Hepatocyte (in vitro differentiated cells): Measurements from ENCODE around the gene THAP8. TPM values are rescaled to one million over a fixed set of nuclear protein-coding genes. Genes with fewer than 3 reads are reported as not detected.

ENCODE experiments used
- DNase-seq: peaks from one replicate; pipeline ENCODE4 v3.0.0-alpha.2; 2016; ENCODE audit warnings: low spot score
- H2AFZ ChIP-seq: fragments of 200-600 bp; sonication (generic); 2 replicates; pipeline ENCODE4 v1.6.0; 2016; ENCODE audit warnings: antibody characterized with exemption, mild to moderate bottlenecking
- H3K27ac ChIP-seq: fragments of 200-600 bp; sonication (generic); 2 replicates; pipeline ENCODE4 v1.5.1; 2016; ENCODE audit warnings: mild to moderate bottlenecking
- H3K27me3 ChIP-seq: fragments of 200-600 bp; sonication (generic); 2 replicates; pipeline ENCODE4 v1.6.1; 2016
- H3K36me3 ChIP-seq: fragments of 200-600 bp; sonication (generic); replicated peaks from 2 replicates; pipeline ENCODE4 v1.5.1; 2016; ENCODE audit warnings: low read depth; ENCODE audit not compliant: insufficient read depth
- H3K4me1 ChIP-seq: fragments of 200-600 bp; sonication (generic); 2 replicates; pipeline ENCODE4 v1.5.1; 2016; ENCODE audit warnings: mild to moderate bottlenecking, moderate library complexity; ENCODE audit not compliant: insufficient read depth
- H3K4me2 ChIP-seq: fragments of 200-600 bp; sonication (generic); 2 replicates; pipeline ENCODE4 v1.6.0; 2016
- H3K4me3 ChIP-seq: fragments of 200-600 bp; sonication (generic); 2 replicates; pipeline ENCODE4 v1.5.1; 2016; ENCODE audit warnings: mild to moderate bottlenecking
- H3K79me2 ChIP-seq: fragments of 200-600 bp; sonication (generic); 2 replicates; pipeline ENCODE4 v1.6.0; 2017; ENCODE audit warnings: mild to moderate bottlenecking
- H3K9me2 ChIP-seq: fragments of 200-600 bp; sonication (generic); replicated peaks from 2 replicates; pipeline ENCODE4 v1.6.0; 2017; ENCODE audit warnings: mild to moderate bottlenecking; ENCODE audit not compliant: insufficient read depth
- H3K9me3 ChIP-seq: fragments of 200-600 bp; sonication (generic); 2 replicates; pipeline ENCODE4 v1.5.1; 2016; ENCODE audit warnings: low read depth, mild to moderate bottlenecking
- H4K20me1 ChIP-seq: fragments of 200-600 bp; sonication (generic); 2 replicates; pipeline ENCODE4 v1.6.0; 2016; ENCODE audit warnings: mild to moderate bottlenecking; ENCODE audit not compliant: insufficient read depth, poor library complexity, severe bottlenecking
- CTCF ChIP-seq: fragments of 200-600 bp; sonication (generic); IDR thresholded peaks from 2 replicates; pipeline ENCODE4 v1.5.1; 2016; ENCODE audit warnings: antibody characterized with exemption, mild to moderate bottlenecking; ENCODE audit not compliant: poor library complexity
- EZH2 ChIP-seq: fragments of 200-600 bp; sonication (generic); IDR thresholded peaks from 2 replicates; pipeline ENCODE4 v1.6.1; 2016; ENCODE audit warnings: antibody characterized with exemption, mild to moderate bottlenecking, borderline replicate concordance
- EZH2phosphoT487 ChIP-seq: fragments of 200-600 bp; sonication (generic); IDR thresholded peaks from one replicate; pipeline ENCODE4 v1.6.1; 2018; ENCODE audit warnings: antibody characterized with exemption, mild to moderate bottlenecking, low read depth, moderate library complexity; ENCODE audit not compliant: unreplicated experiment, severe bottlenecking
- WGBS: methylation state at CpG from one replicate; pipeline ENCODE4 v1.1.6; 2016; ENCODE audit warnings: low lambda C conversion rate; ENCODE audit errors: missing lambda C conversion rate; 5-methylcytosine and 5-hydroxymethylcytosine counted together
- polyA plus RNA-seq: library from polyadenylated mRNA; unstranded; fragments of >200 nt; fragmentation: Nextera tagmentation; extraction: Ambion mirVana; gene quantifications from 2 replicates; pipeline ENCODE4 v1.2.1, GENCODE V29; 2016
- total RNA-seq: library from RNA; depleted of rRNA; stranded (reverse); fragments of >200 nt; gene quantifications from 2 replicates; pipeline ENCODE4 v1.2.3, GENCODE V29; 2014

THAP8 gene
- total and polyA plus RNA-seq, 2 experiments from 2014 or later: 4.5 to 23.1 TPM

- Histone ChIP-seq H3K4me3 (peak within 1 kb of the TSS; percentile 34), H4K20me1 (no peaks in the 10 kb centered on the region), H3K27ac (peak within 1 kb of the TSS; percentile 2), H2AFZ (peak within 1 kb of the TSS; percentile 35), H3K4me2 (peak within 1 kb of the TSS; percentile 86), H3K27me3 (no peaks in the 10 kb centered on the region), H3K9me3 (no peaks in the 10 kb centered on the region), H3K79me2 (peaks cover 5% of the 10 kb centered on the region), H3K4me1 (peaks cover 3% of the 10 kb centered on the region), H3K36me3 (no peaks in the 10 kb centered on the region), H3K9me2 (no peaks in the 10 kb centered on the region)
- TF ChIP-seq EZH2: no peak
- TF ChIP-seq CTCF: no peak
- TF ChIP-seq EZH2phosphoT487: no peak
- WGBS: 3% methylated on average over 42 of the region's 42 CpGs
- peak; percentile 100 for DNase-seq
Measured at GRCh38 chr19:36014012-36014924, 39.8 kb downstream of the THAP8 start, which contains the start of gene ALKBH6. ALKBH6 (minus strand) TSS chr19:36014213; CDS start chr19:36013397, 816 bp downstream.

- Histone ChIP-seq H2AFZ (peak overlapping the region; percentile 35), H4K20me1 (no peaks in the 10 kb centered on the region), H3K9me3 (no peaks in the 10 kb centered on the region), H3K27me3 (no peaks in the 10 kb centered on the region), H3K4me1 (peaks cover 7% of the 10 kb centered on the region), H3K79me2 (peaks cover 5% of the 10 kb centered on the region), H3K27ac (peak overlapping the region; percentile 2), H3K4me3 (peak overlapping the region; percentile 34), H3K9me2 (no peaks in the 10 kb centered on the region), H3K36me3 (no peaks in the 10 kb centered on the region), H3K4me2 (peak overlapping the region; percentile 86)
- no peak for DNase-seq
- 40% methylated on average over 14 of the region's 15 CpGs for WGBS
- TF ChIP-seq EZH2phosphoT487 (no peak), EZH2 (no peak), CTCF (no peak)
Measured at GRCh38 chr19:36013280-36014011, 40.6 kb downstream of the THAP8 start.

GRCh38 chr19:36010402-36010801, 43.7 kb downstream of the THAP8 start:
- TF ChIP-seq CTCF: no peak
- TF ChIP-seq EZH2phosphoT487: no peak
- no peak for TF ChIP-seq EZH2
- Histone ChIP-seq H3K27me3 (no peaks in the 10 kb centered on the region), H3K4me3 (no peak overlapping the region), H3K79me2 (peaks cover 15% of the 10 kb centered on the region), H3K4me1 (peaks cover 7% of the 10 kb centered on the region), H3K36me3 (no peaks in the 10 kb centered on the region), H3K9me2 (no peaks in the 10 kb centered on the region), H2AFZ (no peak overlapping the region), H3K4me2 (no peak overlapping the region), H3K27ac (no peak overlapping the region), H3K9me3 (no peaks in the 10 kb centered on the region), H4K20me1 (no peaks in the 10 kb centered on the region)
- DNase-seq: no peak
- 94% methylated on average over 11 of the region's 11 CpGs for WGBS
